Non-pigmented ciliary epithelial cell (primary cell): ENCODE results near the gene IGF1R.

Experiments used
- DNase-seq: peaks from one replicate; pipeline ENCODE4 v3.0.0-alpha.2; 2010; ENCODE audit warnings: low read depth

Gene IGF1R

GRCh38 chr15:98834976-98835375 lies 186.6 kb downstream of the IGF1R start:
- no peak for DNase-seq

GRCh38 chr15:98835876-98836275 lies 187.5 kb downstream of the IGF1R start:
- no peak for DNase-seq

- no peak for DNase-seq
These were observed 190.3 kb downstream of the IGF1R start for GRCh38 chr15:98838387-98839259.

GRCh38 chr15:98840053-98840452 lies 191.7 kb downstream of the IGF1R start:
- DNase-seq = no peak

- DNase-seq = no peak
These were observed 193.2 kb downstream of the IGF1R start for GRCh38 chr15:98841419-98841970.

- no peak for DNase-seq
These were observed 194.0 kb downstream of the IGF1R start for GRCh38 chr15:98842192-98842972.

GRCh38 chr15:98842973-98843285 lies 194.6 kb downstream of the IGF1R start:
- no peak for DNase-seq

GRCh38 chr15:98843844-98844243 lies 195.5 kb downstream of the IGF1R start:
- no peak for DNase-seq

GRCh38 chr15:98844261-98844660 lies 195.9 kb downstream of the IGF1R start:
- no peak for DNase-seq

- no peak for DNase-seq
These were observed 197.0 kb downstream of the IGF1R start for GRCh38 chr15:98845138-98845884.

GRCh38 chr15:98850961-98851572 lies 202.7 kb downstream of the IGF1R start:
- no peak for DNase-seq

GRCh38 chr15:98853161-98853560 lies 204.8 kb downstream of the IGF1R start:
- peak; percentile 75 for DNase-seq

- no peak for DNase-seq
These were observed 205.5 kb downstream of the IGF1R start for GRCh38 chr15:98853617-98854420.

- no peak for DNase-seq
These were observed 206.2 kb downstream of the IGF1R start for GRCh38 chr15:98854496-98854895.

- DNase-seq = no peak
These were observed 206.9 kb downstream of the IGF1R start for GRCh38 chr15:98855067-98855814.

GRCh38 chr15:98855815-98856531 lies 207.6 kb downstream of the IGF1R start:
- no peak for DNase-seq

GRCh38 chr15:98856532-98856907 lies 208.2 kb downstream of the IGF1R start:
- DNase-seq = peak; percentile 72

- DNase-seq = no peak
These were observed 210.3 kb downstream of the IGF1R start for GRCh38 chr15:98858610-98859023.

- no peak for DNase-seq
These were observed 210.8 kb downstream of the IGF1R start for GRCh38 chr15:98859149-98859548.
